ENCODE measurements around the gene DOCK10.

DOCK10 gene

DNA sequence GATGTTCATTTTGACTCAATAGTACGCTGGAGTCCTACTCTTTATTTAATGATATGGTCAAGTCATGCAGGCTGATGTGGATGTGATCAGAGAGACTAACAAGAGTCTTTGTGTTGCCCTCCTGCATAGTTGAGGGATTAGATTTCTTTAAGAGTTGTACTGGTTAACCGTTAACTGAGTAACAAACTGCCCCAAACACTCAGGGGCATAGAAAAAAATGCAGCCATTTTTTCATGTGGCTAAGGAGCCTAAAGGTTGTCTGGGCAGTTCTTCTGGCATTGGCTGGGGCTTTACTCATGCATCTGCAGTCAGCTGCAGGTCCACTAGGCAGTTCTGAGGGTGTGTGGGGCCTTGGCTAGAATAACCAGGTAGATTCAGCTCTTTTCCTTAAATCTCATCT is 32.5 kb downstream of the DOCK10 start:
- DNase-seq, result no peak

DNA sequence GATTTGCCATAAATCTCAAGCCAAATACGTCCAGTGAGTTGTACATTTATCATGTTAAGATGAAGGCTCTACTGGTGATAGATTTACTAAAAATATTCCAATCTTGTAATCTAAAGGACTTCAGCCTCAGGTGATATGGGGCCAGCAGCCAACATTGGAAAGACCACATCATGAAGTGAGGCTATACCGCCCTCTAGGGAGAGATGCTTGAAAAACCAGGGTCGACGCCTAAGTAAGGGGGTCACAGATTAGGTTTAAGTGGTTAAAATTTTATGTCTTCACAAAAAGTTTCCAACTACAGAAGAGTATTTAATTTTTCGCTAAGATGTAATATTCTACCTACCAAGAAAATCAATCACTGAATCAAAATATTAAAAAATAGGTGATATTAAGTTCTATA is 33.3 kb downstream of the DOCK10 start:
- DNase-seq, result no peak

DNA sequence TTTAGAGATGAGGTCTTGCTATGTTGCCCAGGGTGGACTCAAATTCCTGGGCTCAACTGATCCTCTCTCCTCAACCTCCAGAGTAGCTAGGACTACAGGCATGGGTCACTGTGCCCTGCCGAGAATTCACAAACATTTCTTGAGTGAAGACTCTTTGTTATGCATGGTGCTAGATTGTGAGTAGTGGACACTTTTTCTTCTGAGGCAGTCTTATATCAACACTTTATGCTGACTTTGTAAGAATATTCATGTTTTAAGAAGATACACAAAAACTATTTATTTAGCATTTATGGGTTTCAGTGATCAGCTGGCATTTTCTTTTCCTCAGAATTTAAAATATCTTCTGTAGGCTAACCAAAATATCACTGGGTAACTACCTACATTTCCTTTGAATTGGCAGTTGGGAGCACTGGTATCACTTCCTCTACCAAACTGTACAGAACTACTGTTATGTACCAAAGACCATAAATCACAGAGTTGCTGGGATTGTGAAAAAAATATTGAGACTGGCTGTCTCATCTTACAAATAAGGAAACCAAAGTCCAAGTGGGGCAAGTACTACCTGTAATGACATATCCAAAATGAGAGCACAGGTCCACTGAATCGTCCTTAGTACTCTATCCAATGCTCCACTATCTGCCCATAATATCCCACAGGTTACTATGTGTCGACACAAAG is 34.0 kb downstream of the DOCK10 start:
- DNase-seq, result no peak

DNA sequence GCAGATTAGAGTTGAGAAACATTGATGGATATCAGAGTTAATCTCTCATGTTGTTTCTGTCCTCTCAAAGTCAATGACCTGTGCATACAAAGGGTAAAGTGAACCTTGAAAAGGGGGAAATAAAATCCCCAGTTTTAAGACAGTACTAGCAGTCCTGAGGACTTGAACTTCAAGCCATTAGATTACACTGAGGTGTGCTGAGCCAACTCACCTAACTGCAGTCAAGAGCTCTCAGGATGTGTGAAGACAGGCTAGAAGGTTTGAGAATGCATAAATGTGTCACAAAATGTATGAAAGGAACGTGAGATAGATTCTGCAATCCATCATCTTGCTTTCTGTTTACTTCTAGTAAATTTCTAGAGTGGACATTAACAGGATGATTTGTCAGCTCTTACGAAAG is 35.5 kb downstream of the DOCK10 start:
- DNase-seq, result no peak

DNA sequence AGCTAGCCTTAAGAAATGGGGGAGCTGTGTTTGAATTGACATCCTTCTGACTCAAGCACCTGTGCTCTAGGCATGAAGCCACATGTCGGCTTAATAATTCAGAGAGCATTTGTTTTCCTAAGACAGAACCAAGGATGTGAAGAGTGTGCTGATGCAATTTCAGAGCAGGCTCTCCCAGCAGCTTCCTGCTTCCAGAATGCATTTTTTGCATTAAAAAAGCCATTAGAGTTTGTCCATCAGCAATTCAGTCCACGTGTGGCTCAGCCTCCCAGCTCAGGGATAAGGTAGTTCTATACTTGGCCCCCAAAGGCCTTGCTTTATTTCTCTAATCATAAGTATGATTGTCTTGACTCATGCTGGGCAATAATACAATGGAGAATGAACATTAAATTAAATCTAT is 37.7 kb downstream of the DOCK10 start:
- DNase-seq, result no peak

DNA sequence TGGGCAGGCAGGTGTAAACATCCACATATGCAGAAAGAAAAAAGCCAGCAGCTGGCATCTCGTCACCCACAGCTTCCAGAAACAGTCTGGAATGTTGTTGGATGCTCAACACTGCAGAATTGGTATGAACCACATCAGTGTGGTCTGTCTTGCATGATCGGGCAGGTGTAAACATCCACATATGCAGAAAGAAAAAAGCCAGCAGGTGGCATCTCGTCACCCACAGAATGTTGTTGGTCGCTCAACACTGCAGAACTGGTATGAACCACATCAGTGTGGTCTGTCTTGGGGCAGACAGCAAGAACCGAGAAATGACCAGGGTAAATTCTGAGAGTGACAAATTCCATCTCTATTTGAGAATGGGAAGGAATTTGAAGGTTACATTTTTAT is 39.6 kb downstream of the DOCK10 start:
- peak; percentile 43 for DNase-seq

DNA sequence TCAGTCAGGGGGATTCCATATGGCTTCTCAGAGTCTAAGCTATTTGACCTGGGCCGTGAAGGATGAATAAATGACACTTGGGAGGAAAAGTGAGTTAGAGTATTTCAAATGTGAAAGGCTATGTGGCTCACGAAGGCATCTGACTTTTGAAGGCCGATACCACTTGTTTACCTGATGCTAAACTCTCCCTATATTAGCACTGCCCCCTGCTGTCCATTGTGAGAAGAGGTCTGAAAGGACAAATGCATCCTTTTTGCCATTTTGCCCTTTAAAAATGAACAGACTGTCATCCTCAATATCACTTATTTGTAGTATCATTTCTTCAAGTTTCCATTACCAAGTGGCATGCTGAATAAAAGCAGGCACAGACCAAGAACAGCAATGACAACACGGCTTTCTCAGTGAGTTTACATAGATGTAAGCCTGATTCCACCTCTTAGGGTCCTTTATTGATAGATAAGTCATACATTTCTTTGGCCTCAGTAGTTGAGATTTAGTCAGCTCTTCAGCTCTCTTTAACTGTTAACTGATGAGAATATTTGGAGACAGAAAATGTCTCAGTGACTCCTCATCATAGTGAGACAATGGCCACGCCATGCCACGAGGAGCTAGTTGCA is 40.1 kb downstream of the DOCK10 start:
- DNase-seq, result no peak

DNA sequence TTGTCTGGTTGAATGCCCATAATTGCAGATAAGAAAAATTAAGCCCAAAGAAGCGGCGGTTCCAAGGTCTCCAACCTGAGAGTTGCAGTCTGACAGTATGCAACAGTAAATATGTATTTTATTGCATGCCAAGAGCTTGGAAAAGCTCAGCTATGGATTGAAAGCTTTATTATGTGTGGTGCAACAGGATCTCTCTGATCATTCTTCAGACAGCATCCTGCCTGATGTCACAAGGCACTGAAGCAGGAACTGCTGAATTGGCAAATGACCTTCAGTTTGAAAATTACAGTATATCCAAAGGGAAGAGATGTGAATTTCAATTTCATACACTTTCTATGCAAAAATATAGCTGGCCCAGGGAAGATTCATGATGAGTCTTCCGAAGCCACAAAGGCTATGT is 42.5 kb downstream of the DOCK10 start:
- no peak for DNase-seq

DNA sequence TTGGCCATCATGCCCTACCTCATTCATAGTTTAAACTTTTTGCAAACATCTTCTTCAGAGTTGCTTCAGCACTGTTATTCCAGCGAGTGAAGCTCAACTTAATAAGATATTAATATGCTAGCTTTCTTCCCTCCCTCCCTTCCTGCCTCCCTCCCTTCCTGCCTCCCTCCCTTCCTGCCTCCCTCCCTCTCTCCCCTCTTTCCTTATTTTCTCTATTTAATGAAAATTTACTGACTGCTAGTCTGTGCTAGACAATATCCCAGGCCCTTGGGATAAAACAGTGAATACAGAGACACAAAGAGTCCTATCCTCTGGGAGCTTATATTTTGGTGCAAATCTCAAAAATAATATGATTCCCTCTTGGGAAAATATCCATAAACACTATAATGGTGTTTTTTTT is 42.9 kb downstream of the DOCK10 start:
- DNase-seq, result no peak

DNA sequence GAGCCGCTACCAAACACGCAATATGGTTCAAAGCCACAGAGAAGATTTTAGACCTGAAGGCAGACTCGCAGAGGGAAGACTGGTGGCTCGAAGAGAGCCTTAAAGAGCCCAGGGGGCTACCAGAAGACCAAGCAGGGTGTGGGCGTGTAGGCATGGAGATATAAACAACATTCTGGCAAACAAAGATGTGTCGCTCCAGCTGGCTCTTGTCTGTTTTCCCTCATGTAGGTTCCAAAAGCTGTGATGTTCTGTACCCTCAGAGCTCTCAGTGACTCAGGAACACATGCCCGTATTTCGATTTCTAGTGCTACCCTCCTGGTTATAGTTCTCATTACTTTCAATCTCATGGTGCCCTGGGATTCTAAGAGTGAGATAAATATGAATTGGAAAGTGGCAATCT is 44.5 kb downstream of the DOCK10 start:
- DNase-seq, result no peak

DNA sequence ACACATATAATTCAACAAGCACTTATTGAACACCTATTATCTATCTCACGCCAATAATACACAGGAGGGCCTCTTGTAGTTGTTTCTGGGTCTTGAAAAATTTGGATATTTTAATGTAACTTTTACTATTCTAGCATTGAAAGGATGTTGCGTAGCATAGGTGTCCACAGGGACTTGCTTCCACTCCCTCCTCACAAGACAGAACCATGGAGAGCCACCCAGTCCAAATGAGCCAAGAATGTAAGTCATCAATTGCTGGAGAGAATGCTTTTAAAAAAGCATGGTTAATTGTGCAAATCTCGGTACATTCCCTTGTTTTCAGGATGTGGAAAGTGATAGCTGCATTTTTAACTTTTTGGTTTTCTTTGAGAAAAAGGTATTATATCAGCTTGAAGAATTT is 46.8 kb downstream of the DOCK10 start:
- DNase-seq, result no peak

DNA sequence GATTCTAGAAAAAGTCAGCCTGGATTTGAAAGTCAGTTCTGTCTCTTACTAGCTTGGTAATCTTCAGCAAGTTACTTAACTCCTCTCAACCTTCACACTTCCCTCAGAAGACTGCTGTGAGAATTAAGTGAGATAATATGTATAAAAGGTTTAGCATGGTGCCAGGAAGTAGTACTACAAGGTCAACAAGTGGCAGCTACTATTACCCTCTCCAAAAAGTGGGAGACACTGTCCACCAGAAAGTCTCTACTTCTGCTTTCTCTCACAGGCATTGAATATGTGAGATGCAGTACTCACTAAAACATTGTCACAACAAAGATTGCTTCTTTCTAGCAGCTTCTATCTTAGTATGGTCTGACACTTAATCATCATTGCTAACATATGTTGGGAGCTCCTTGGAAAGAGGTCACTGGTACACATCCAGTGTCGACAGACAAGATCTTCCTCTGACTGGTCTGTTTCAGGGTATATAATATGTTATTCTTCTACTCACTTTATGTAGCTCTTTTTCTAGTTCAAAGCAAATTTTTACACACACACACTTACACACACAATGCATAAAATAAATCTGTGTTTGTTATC is 47.9 kb downstream of the DOCK10 start:
- DNase-seq, result no peak

DNA sequence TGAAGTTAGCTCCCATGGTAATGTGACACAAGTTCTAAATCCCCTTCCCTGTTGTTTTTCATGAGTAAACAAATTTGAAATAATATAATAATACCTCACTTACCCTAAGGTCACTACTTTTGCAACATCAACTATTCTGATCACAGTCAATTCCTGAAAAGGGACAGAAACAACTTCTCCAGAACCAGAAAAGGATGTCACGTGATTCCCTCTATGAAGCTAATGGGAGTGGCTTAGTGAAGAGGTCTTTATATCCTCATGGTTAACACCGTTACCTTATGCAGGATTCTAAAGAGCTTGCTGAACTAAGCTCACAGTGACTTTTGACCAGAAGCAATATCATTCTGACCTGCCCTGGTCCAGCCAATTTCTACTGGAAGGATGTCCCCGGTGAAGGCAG is 51.6 kb downstream of the DOCK10 start:
- DNase-seq, result no peak

DNA sequence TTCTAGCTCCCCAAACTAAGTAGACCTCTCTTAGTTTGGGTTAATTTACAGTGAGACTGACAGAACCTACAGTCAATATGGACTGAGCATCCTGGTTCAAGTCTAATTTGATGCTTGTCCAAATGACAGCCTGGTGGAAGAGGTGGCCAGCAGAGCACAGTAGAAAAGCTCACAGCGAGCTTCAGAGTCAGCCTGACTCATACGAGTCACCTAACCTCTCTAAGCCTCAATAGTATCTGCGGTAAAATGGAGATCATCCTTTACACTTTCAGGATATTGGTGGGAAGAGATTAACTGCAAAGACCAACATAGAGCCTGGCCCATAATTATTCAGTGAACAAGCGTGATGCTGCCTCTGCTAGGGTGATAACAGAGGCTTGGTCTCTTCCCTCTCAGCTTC is 54.5 kb downstream of the DOCK10 start:
- no peak for DNase-seq

DNA sequence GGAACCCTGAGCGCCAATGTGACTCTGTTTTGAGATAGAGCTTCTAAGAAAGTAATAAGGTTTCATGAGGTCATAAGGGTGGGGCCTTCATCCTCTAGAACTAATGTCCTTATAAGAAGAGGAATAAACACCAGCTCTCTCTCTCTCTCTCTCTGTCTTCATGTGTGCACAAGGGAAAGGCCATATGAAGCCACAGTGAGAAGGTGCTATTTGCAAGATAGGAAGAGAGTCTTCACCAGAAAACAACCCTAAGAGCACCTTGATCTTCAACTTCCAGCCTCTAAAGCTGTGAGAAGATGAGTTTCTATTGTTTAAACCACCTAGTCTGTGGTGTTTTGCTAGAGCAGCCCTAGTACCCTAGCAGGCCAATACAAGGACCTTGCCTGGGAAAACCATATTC is 55.8 kb downstream of the DOCK10 start:
- no peak for DNase-seq

DNA sequence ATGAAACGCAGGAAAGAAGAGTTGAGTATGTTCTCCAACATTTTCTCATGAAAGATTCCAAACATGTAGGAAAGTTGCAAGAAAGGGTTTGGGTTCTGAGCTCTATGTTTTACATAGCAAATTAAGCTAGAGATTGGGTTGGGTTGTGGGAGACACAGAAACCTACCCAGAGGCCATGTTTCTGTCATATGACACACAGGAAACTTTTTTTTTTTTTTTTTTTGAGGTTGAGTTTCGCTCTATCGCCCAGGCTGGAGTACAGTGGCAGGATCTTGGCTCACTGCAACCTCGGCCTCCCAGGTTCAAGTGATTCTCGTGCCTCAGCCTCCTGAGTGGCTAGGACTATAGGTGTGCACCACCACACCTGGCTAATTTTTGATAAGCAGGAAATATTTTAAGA is 57.6 kb downstream of the DOCK10 start:
- no peak for DNase-seq

DNA sequence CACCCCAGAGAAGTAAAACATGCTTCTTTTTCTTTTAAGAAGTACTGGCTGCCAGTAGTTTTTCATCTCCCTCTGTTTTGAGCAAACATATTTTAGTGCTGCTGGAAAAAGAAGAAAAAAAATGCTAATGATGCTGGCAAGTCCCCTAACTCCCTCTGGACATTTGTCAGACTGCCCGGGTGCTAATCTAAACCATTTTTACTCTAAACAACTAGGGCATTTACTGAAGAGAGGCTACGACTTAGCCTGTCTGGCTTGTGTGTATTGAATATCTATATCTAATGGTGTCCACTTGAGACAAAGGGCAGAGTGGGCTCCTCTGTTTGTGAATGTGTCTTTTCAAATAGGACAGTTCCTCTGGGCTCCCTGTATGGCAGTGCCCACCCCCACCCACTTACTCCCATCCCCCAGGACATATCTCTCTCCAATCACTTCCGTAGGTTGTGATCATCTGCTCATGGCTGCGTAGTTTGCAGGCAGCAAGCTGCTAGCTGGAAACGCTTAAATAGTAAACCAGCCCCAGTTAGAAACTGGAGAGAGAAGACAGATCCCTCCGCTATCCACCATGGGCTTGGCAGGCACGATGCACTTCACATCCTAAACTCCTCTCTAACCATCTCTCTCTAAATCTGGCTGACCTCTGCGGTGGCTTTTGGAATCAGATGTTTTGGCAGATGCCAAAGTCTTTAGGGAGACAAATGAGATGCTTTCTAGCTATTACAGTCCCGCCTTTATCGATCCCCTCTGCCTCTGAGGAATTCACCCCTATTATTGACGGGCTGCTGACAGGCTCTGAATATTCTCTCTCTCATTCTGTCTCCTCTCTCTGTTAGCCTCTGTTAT is 58.3 kb downstream of the DOCK10 start:
- DNase-seq, result no peak

DNA sequence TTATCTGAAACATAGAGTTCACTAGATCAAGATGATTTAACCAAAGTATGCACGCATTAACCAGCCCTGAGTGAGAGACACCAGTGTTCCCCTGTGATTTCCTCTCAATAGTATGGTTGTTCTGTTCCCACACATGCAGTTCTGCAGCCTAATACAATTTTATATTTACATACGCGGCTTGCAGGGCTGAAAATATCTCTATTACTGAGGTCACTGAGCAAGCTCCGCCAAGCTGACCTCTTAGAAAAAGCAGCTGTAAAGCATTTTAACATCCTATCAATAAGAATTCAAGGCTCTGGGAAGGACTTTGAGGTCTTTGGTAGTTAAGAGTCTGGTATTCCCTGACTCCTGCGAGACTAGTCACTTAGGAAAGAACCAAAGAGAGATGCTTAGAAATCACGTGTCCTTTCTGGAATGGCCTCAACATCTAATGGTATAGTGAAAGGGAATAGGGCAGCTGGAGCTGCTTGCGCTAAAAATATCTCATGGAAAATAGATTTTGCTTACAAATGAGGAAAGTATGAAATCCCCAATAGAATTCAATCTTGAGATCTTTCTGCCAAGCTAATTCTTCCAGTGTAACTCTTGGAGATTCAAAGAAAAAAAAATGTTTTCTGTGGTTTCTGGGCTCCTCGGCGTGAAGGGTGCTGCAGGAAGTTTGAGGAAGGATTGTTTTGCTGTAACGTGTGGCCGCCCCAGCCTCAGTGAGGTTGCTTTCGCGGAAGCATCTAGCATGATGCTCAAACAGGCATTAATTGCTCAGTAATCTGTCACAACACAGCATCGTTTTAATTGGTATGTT is 59.2 kb downstream of the DOCK10 start:
- DNase-seq, result peak; percentile 44

DNA sequence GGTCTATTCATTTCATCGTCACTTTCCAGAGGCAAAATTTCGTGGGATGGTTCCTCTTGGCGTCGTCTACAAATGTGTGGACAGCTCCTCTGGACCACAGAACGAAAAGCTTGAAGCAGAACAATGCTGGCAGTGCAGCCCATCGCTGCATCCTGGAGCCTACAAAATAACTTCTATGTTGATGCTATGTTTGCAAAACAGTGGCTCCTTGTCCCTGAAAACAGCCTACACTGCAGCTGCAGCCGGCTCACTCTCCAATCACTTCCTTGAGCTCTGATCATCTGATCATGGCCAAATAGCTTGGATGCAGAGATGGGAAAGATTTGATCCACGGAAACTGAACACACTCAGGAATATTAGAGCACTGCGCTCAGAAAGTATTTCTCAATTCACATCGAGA is 60.0 kb downstream of the DOCK10 start:
- no peak for DNase-seq

DNA sequence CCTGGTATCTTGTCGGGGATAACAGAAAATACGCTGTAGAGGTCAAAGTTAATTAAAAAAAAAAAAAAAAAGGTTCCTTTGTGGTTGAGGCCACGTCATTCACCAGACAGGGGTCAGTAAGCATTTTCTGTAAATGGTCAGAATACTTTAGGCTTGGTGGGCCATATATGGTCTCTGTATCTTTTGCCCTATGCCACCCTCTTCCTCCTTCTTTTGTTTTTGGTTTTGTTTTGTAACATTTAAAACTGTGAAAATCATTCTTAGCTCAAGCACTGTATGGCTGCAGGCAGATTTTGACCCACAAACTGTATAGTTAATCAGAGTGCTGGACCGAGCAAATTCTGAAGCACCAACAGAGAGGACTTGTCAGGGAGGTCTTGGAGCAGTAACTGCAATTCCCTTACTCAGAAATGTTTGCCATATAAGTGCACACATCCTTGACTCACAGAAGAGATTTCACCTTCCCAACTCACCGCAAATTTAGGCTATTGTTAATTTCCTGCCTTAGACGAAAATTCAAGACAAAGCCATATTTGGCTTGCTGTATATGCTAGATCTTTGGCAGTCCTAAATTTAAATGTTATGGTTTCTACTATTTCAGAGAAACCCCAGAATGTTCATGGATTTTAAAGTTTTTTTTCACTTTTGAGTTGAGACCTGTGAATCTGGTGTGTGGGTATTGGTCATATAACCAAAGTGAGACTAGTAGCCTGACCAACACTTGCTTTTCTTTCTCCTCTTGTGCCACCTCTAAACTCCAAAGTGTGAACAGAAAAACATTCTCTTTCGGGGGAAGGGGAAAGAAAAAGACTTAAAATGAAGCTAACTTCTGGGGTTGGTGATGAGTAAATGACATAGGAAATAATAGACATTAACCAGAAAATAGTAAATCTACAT is 65.4 kb downstream of the DOCK10 start:
- DNase-seq, result no peak

DNA sequence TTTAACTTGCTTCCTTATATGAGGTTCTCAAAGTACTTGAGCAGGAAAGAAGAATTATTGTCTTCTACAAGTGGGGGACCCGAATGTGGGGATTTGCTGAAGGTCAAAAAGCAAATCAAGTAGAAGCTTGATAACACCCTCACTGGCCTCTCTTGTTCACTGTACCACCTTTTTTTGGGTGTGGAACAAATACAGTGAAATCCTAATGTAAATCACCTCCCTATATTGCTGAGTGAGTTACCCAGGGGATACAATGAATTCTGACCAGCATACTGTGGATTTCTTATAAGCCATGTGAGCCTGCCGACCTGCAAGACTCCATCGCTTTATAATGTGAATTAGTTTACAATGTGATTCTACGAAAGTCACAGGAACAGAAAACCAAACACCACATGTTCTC is 66.5 kb downstream of the DOCK10 start:
- no peak for DNase-seq

All from activated T-cell treated with anti-CD3 and anti-CD28 coated beads, Interleukin-2, amount 50 U/mL, for 1 hour (primary cell).